ENCODE results near the gene RPL38. TPM values are rescaled to one million over a fixed set of nuclear protein-coding genes. Genes with fewer than 3 reads are reported as not detected.

Gene RPL38
- total and polyA plus RNA-seq, 2 of the 4 experiments (the other 2 are of a cell fraction) = 111 to 527 TPM

DNA sequence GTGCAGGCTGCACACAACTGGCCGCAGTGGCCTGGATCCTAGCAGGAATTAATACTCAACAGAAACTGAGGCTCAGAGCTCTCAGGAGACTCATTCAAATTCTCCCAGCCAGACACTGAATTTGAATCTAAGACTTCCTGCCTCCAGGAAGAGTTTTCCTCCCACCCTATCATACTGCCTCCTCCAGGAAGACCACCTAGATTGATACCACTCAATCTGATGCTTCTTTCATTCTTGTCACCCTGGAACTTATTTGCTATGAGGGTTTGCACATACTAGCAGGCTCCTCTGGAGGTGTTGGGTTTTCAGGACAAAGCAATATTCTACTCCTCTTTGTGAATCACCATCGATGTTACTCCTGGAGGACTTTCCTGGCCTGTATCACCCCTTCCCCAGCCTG, 5.7 kb upstream of the RPL38 start:
- Histone ChIP-seq H4K5ac (ENCODE audit: low read depth, low read length) (no peak overlapping the region), H3K4ac (ENCODE audit: low read depth, low read length) (no peak overlapping the region), H3K79me1 (ENCODE audit: low read depth in 1 of 2, low read length in 2 of 2) (no peaks in the 10 kb centered on the region), H2AK9ac (replicated peaks; ENCODE audit: low read depth, low read length, poor library complexity) (no peak overlapping the region), H4K8ac (ENCODE audit: low read depth in 2 of 2, low read length in 2 of 2) (no peak overlapping the region), H2BK120ac (ENCODE audit: low read depth, low read length) (no peak overlapping the region), H3K36me3 (ENCODE audit: control insufficient read depth, insufficient read depth, low read length) (no peaks in the 10 kb centered on the region), H3K18ac (ENCODE audit: low read depth, low read length) (no peak overlapping the region), H2BK15ac (ENCODE audit: low read depth, low read length) (no peak overlapping the region), H3K56ac (ENCODE audit: extremely low read depth, insufficient read depth, low read length) (no peak overlapping the region), H3K9ac (ENCODE audit: low read depth, low read length) (no peak overlapping the region), H2AK5ac (ENCODE audit: low read depth, low read length) (no peak overlapping the region), H3K4me3 (ENCODE audit: insufficient read depth, low read depth, low read length) (no peak overlapping the region), H3K9me3 (ENCODE audit: control insufficient read depth, insufficient read depth, low read length) (no peaks in the 10 kb centered on the region), H4K91ac (ENCODE audit: insufficient read depth, low read depth, low read length) (no peak overlapping the region), H3K23ac (ENCODE audit: low read depth, low read length) (no peak overlapping the region), H3K14ac (replicated peaks; ENCODE audit: low read depth, low read length) (no peak overlapping the region), H3K27ac (ENCODE audit: insufficient read depth, low read length) (no peak overlapping the region), H2AFZ (replicated peaks; ENCODE audit: low read length, poor library complexity) (no peak overlapping the region), H3K27me3 (ENCODE audit: control insufficient read depth, insufficient read depth, low read length) (peaks cover 33% of the 10 kb centered on the region), H3K4me1 (ENCODE audit: control insufficient read depth, insufficient read depth, low read length) (no peaks in the 10 kb centered on the region), H3K9me1 (ENCODE audit: insufficient read depth, low read length) (no peaks in the 10 kb centered on the region), H4K20me1 (ENCODE audit: insufficient read depth, low read length) (no peaks in the 10 kb centered on the region), H3K4me2 (ENCODE audit: low read depth, low read length) (no peak overlapping the region), H2BK5ac (ENCODE audit: low read depth, low read length, poor library complexity, severe bottlenecking) (no peak overlapping the region), H2BK20ac (ENCODE audit: low read depth, low read length) (no peak overlapping the region)
- TF ChIP-seq RFX5 (IDR thresholded peaks at IDR 0.05; ENCODE audit: low read depth, low read length) (no peak), NFE2L2 (IDR thresholded peaks at IDR 0.05; ENCODE audit: low read depth, low read length) (no peak), FOS (IDR thresholded peaks at IDR 0.05; ENCODE audit: low read depth, low read length) (no peak), RAD21 (IDR thresholded peaks at IDR 0.05; ENCODE audit: low read length) (no peak), MAFK (IDR thresholded peaks at IDR 0.05; ENCODE audit: low read depth, low read length) (no peak), RCOR1 (IDR thresholded peaks at IDR 0.05; ENCODE audit: insufficient replicate concordance, low read length) (no peak), CHD1 (IDR thresholded peaks at IDR 0.05; ENCODE audit: low read depth, low read length) (no peak), CEBPB (IDR thresholded peaks at IDR 0.05; ENCODE audit: low read depth, low read length) (no peak), MXI1 (IDR thresholded peaks at IDR 0.05; ENCODE audit: borderline replicate concordance, low read depth, low read length) (no peak), BHLHE40 (IDR thresholded peaks at IDR 0.05; ENCODE audit: low read depth, low read length) (no peak), SMC3 (IDR thresholded peaks at IDR 0.05; ENCODE audit: low read depth, low read length) (no peak), POLR2A (IDR thresholded peaks at IDR 0.05; ENCODE audit: low read depth, low read length) (no peak), MAZ (IDR thresholded peaks at IDR 0.05; ENCODE audit: borderline replicate concordance, low read depth, low read length) (no peak)
- TF ChIP-seq, protein P1, sequence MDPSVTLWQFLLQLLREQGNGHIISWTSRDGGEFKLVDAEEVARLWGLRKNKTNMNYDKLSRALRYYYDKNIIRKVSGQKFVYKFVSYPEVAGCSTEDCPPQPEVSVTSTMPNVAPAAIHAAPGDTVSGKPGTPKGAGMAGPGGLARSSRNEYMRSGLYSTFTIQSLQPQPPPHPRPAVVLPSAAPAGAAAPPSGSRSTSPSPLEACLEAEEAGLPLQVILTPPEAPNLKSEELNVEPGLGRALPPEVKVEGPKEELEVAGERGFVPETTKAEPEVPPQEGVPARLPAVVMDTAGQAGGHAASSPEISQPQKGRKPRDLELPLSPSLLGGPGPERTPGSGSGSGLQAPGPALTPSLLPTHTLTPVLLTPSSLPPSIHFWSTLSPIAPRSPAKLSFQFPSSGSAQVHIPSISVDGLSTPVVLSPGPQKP (IDR thresholded peaks at IDR 0.05; ENCODE audit: borderline replicate concordance, low read depth, low read length) = no peak
- TF ChIP-seq, protein P2, sequence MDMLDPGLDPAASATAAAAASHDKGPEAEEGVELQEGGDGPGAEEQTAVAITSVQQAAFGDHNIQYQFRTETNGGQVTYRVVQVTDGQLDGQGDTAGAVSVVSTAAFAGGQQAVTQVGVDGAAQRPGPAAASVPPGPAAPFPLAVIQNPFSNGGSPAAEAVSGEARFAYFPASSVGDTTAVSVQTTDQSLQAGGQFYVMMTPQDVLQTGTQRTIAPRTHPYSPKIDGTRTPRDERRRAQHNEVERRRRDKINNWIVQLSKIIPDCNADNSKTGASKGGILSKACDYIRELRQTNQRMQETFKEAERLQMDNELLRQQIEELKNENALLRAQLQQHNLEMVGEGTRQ (IDR thresholded peaks at IDR 0.05; ENCODE audit: low read depth, low read length) = no peak
- TF ChIP-seq, protein P3, sequence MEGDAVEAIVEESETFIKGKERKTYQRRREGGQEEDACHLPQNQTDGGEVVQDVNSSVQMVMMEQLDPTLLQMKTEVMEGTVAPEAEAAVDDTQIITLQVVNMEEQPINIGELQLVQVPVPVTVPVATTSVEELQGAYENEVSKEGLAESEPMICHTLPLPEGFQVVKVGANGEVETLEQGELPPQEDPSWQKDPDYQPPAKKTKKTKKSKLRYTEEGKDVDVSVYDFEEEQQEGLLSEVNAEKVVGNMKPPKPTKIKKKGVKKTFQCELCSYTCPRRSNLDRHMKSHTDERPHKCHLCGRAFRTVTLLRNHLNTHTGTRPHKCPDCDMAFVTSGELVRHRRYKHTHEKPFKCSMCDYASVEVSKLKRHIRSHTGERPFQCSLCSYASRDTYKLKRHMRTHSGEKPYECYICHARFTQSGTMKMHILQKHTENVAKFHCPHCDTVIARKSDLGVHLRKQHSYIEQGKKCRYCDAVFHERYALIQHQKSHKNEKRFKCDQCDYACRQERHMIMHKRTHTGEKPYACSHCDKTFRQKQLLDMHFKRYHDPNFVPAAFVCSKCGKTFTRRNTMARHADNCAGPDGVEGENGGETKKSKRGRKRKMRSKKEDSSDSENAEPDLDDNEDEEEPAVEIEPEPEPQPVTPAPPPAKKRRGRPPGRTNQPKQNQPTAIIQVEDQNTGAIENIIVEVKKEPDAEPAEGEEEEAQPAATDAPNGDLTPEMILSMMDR (conservative IDR thresholded peaks at IDR 0.05; ENCODE audit: low read depth, low read length) = no peak
- in situ Hi-C loops (cut with MboI; ENCODE audit: low sequenced_read_pairs) = loop anchor here (25.0 kb wide), 1 partner anchor 936 kb away; the partner anchor contains the start of gene CPSF4L
- ChIA-PET POLR2A (ENCODE audit: unreplicated experiment) (no interaction called here), CTCF (no interaction called here)
- BruUV-seq (replicated peaks) = no TSS peak
- ATAC-seq (ENCODE audit: low read depth) (no peak), DNase-seq (no peak)
- WGBS, 2 experiments (ENCODE audit: extremely low coverage in 2 of 2, insufficient read length in 1 of 2) = 83% methylated on average over 1 of the region's 2 CpGs; no CpG with 5 or more reads in 1 of the 2 experiments
- intact Hi-C loops (cut with micrococcal nuclease) = no loop called here
- dilution Hi-C loops (cut with HindIII; ENCODE audit: low sequenced_read_pairs, unreplicated experiment) = no loop called here
